ENCODE results near the gene EFNA4.

- TF ChIP-seq CTCF (IDR thresholded peaks at IDR 0.05) (no peak), POLR2AphosphoS5 (IDR thresholded peaks at IDR 0.05) (no peak), POLR2A (IDR thresholded peaks at IDR 0.05) (no peak), EP300 (IDR thresholded peaks at IDR 0.05) (no peak)
These were observed 40.7 kb upstream of the EFNA4 start for GRCh38 chr1:155022927-155023236.
